Measurements from ENCODE around the gene DNAJC27.

GRCh38 chr2:24919506-24920097, 52.2 kb downstream of the DNAJC27 start:
- TF ChIP-seq, protein P1, sequence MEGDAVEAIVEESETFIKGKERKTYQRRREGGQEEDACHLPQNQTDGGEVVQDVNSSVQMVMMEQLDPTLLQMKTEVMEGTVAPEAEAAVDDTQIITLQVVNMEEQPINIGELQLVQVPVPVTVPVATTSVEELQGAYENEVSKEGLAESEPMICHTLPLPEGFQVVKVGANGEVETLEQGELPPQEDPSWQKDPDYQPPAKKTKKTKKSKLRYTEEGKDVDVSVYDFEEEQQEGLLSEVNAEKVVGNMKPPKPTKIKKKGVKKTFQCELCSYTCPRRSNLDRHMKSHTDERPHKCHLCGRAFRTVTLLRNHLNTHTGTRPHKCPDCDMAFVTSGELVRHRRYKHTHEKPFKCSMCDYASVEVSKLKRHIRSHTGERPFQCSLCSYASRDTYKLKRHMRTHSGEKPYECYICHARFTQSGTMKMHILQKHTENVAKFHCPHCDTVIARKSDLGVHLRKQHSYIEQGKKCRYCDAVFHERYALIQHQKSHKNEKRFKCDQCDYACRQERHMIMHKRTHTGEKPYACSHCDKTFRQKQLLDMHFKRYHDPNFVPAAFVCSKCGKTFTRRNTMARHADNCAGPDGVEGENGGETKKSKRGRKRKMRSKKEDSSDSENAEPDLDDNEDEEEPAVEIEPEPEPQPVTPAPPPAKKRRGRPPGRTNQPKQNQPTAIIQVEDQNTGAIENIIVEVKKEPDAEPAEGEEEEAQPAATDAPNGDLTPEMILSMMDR (IDR thresholded peaks at IDR 0.05) = no peak
- TF ChIP-seq NRF1 (IDR thresholded peaks at IDR 0.05; ENCODE audit: low read depth, low read length) (no peak), TAF1 (IDR thresholded peaks at IDR 0.05; ENCODE audit: borderline replicate concordance, low read depth, low read length) (no peak), YY1 (IDR thresholded peaks at IDR 0.05; ENCODE audit: low read depth) (no peak), EP300 (IDR thresholded peaks at IDR 0.05; ENCODE audit: borderline replicate concordance in 1 of 2, low read depth in 1 of 2, low read length in 1 of 2) (no peak), SIN3A (IDR thresholded peaks at IDR 0.05; ENCODE audit: borderline replicate concordance, low read depth, low read length) (no peak), EZH2phosphoT487 (IDR thresholded peaks at IDR 0.05; ENCODE audit: borderline replicate concordance, low read depth) (no peak), GABPA (IDR thresholded peaks at IDR 0.05; ENCODE audit: low read depth) (no peak)
